Activated T-cell treated with anti-CD3 and anti-CD28 coated beads for 48 hours (primary cell): ENCODE measurements around the gene SAMM50.

ENCODE experiments used
- DNase-seq: peaks from one replicate; pipeline ENCODE4 v3.0.0-alpha.2; 2020; ENCODE audit warnings: low read depth

The SAMM50 gene

GRCh38 chr22:43976861-43977795, 21.9 kb downstream of the SAMM50 start:
- DNase-seq: no peak

- no peak for DNase-seq
These were observed 23.3 kb downstream of the SAMM50 start for GRCh38 chr22:43978558-43978957.

- DNase-seq: no peak
These were observed 25.3 kb downstream of the SAMM50 start for GRCh38 chr22:43980579-43980978.

GRCh38 chr22:43980996-43981395, 25.8 kb downstream of the SAMM50 start:
- no peak for DNase-seq

- no peak for DNase-seq
These were observed 28.6 kb downstream of the SAMM50 start for GRCh38 chr22:43983808-43984207.

GRCh38 chr22:43985532-43985931, 30.3 kb downstream of the SAMM50 start:
- no peak for DNase-seq

- DNase-seq: no peak
These were observed 33.0 kb downstream of the SAMM50 start for GRCh38 chr22:43988116-43988820.

GRCh38 chr22:43988960-43989359, 33.7 kb downstream of the SAMM50 start:
- no peak for DNase-seq

- no peak for DNase-seq
These were observed 34.8 kb downstream of the SAMM50 start for GRCh38 chr22:43990044-43990443.

GRCh38 chr22:43991316-43992020, 36.2 kb downstream of the SAMM50 start:
- DNase-seq: no peak

GRCh38 chr22:43992331-43992821, 37.1 kb downstream of the SAMM50 start:
- DNase-seq: no peak

- peak; percentile 55 for DNase-seq
These were observed 38.0 kb downstream of the SAMM50 start for GRCh38 chr22:43993072-43993760.

- DNase-seq: no peak
These were observed 38.8 kb downstream of the SAMM50 start for GRCh38 chr22:43994006-43994405.

GRCh38 chr22:43994416-43994815, 39.2 kb downstream of the SAMM50 start:
- DNase-seq: no peak

- no peak for DNase-seq
These were observed 39.9 kb downstream of the SAMM50 start for GRCh38 chr22:43995057-43995685.

- no peak for DNase-seq
These were observed 40.5 kb downstream of the SAMM50 start for GRCh38 chr22:43995798-43996169.

- DNase-seq: peak; percentile 55
These were observed 41.1 kb downstream of the SAMM50 start for GRCh38 chr22:43996170-43996980.

GRCh38 chr22:43996981-43997265, 41.7 kb downstream of the SAMM50 start:
- DNase-seq: no peak

GRCh38 chr22:43998679-43999264, 43.5 kb downstream of the SAMM50 start:
- no peak for DNase-seq

- no peak for DNase-seq
These were observed 44.1 kb downstream of the SAMM50 start for GRCh38 chr22:43999378-43999777.
